SU-DHL-6 (cell line): ENCODE data around the gene GRAMD1B.

Experiments
- H2AFZ ChIP-seq: fragments of 200-600 bp; sonication (generic); 2 replicates; pipeline ENCODE4 v1.6.1; 2014; ENCODE audit warnings: low read depth, mild to moderate bottlenecking, moderate library complexity, mixed read lengths, antibody characterized with exemption, low read length; ENCODE audit not compliant: severe bottlenecking
- H3F3A ChIP-seq: fragments of 200-600 bp; shearing (Covaris generic); 2 replicates; pipeline ENCODE4 v1.6.0; 2016; ENCODE audit warnings: antibody characterized with exemption, mild to moderate bottlenecking; ENCODE audit not compliant: insufficient read depth
- H3K27ac ChIP-seq: fragments of 200-600 bp; sonication (generic); 2 replicates; pipeline ENCODE4 v1.5.1; 2016; ENCODE audit warnings: low read depth, mild to moderate bottlenecking, low read length, moderate library complexity, mixed read lengths
- H3K27me3 ChIP-seq: fragments of 200-600 bp; sonication (generic), shearing (Covaris generic); 2 replicates; pipeline ENCODE4 v1.6.0; 2014; ENCODE audit warnings: mild to moderate bottlenecking, low read length
- H3K36me3 ChIP-seq: fragments of 200-600 bp; sonication (generic); 2 replicates; pipeline ENCODE4 v1.6.1; 2014; ENCODE audit warnings: mild to moderate bottlenecking, low read length, mixed read lengths
- H3K4me2 ChIP-seq: fragments of 300-600, 200-600 bp; shearing (Covaris generic), sonication (generic); 2 replicates; pipeline ENCODE4 v1.6.0; 2014; ENCODE audit warnings: low read length, low read depth, mild to moderate bottlenecking; ENCODE audit not compliant: poor library complexity, severe bottlenecking
- H3K4me3 ChIP-seq: fragments of 200-600 bp; sonication (generic); 2 replicates; pipeline ENCODE4 v1.5.1; 2014; ENCODE audit warnings: antibody characterized with exemption, low read length, mild to moderate bottlenecking, mixed read lengths; ENCODE audit not compliant: insufficient read depth, poor library complexity, severe bottlenecking
- H3K79me2 ChIP-seq: fragments of 200-600 bp; sonication (generic); 2 replicates; pipeline ENCODE4 v1.6.1; 2014; ENCODE audit warnings: mild to moderate bottlenecking, low read length, moderate library complexity; ENCODE audit not compliant: insufficient read depth
- H3K9ac ChIP-seq: fragments of 200-600 bp; sonication (generic); 2 replicates; pipeline ENCODE4 v1.7.0; 2014; ENCODE audit warnings: mild to moderate bottlenecking, low read length
- H3K9me2 ChIP-seq: fragments of 200-600 bp; sonication (generic); replicated peaks from 2 replicates; pipeline ENCODE4 v1.6.1; 2014; ENCODE audit warnings: low read length; ENCODE audit not compliant: insufficient read depth
- H3K9me3 ChIP-seq: fragments of 200-600 bp; sonication (generic); 2 replicates; pipeline ENCODE4 v1.6.1; 2014; ENCODE audit warnings: low read length, mixed read lengths; ENCODE audit not compliant: insufficient read depth
- H4K20me1 ChIP-seq: fragments of 200-600 bp; sonication (generic); 2 replicates; pipeline ENCODE4 v1.6.1; 2014; ENCODE audit warnings: low read depth, mild to moderate bottlenecking, antibody characterized with exemption, low read length, moderate library complexity, mixed read lengths
- EZH2phosphoT487 ChIP-seq: fragments of 200-600 bp; sonication (generic), shearing (Covaris generic); conservative IDR thresholded peaks from 2 replicates; pipeline ENCODE4 v1.6.1; 2018; ENCODE audit warnings: mild to moderate bottlenecking, antibody characterized with exemption, low read length, moderate library complexity, mixed read lengths
- TF ChIP-seq, protein P1 (sequence below): fragments of 200-600 bp; sonication (generic); IDR thresholded peaks from one replicate; pipeline ENCODE4 v1.5.1; 2017; ENCODE audit warnings: antibody characterized with exemption, mild to moderate bottlenecking, low read length, moderate library complexity; ENCODE audit not compliant: insufficient read depth, poor library complexity, severe bottlenecking

Gene GRAMD1B

DNA sequence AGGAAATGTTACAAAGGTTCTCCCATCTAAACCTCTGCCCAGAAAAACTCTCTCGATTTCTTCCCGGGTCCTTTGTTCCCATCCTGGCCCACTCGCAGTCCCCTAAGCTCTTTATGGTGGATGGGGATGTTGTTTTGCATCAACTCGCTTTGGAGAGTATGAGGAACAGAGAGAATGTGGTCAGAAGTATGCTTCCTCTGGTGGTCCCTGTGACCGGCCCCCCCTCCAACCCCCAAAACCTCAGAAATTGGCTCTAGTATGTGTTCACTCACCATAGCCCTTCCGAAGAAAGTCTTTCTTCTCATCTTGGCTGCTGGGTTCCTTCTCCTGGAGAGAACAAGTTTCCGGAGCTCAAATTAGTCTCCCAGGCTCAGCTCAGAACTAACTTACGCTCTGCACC is 54.4 kb downstream of the GRAMD1B start:
- Histone ChIP-seq H3K4me3 (peak overlapping the region; percentile 35), H3K4me2 (peak overlapping the region; percentile 62), H4K20me1 (no peaks in the 10 kb centered on the region), H3K27me3 (no peaks in the 10 kb centered on the region), H3F3A (peaks cover 9% of the 10 kb centered on the region), H3K9ac (0 out of 2 replicates have a peak overlapping the region, but pooled peaks have one; percentile 34), H3K9me3 (no peaks in the 10 kb centered on the region), H3K79me2 (peaks cover 12% of the 10 kb centered on the region; the same call in 1 of the 2 replicates), H3K36me3 (no peaks in the 10 kb centered on the region), H3K27ac (peak overlapping the region; percentile 98), H3K9me2 (no peaks in the 10 kb centered on the region), H2AFZ (no peak overlapping the region)
- TF ChIP-seq, protein P1, sequence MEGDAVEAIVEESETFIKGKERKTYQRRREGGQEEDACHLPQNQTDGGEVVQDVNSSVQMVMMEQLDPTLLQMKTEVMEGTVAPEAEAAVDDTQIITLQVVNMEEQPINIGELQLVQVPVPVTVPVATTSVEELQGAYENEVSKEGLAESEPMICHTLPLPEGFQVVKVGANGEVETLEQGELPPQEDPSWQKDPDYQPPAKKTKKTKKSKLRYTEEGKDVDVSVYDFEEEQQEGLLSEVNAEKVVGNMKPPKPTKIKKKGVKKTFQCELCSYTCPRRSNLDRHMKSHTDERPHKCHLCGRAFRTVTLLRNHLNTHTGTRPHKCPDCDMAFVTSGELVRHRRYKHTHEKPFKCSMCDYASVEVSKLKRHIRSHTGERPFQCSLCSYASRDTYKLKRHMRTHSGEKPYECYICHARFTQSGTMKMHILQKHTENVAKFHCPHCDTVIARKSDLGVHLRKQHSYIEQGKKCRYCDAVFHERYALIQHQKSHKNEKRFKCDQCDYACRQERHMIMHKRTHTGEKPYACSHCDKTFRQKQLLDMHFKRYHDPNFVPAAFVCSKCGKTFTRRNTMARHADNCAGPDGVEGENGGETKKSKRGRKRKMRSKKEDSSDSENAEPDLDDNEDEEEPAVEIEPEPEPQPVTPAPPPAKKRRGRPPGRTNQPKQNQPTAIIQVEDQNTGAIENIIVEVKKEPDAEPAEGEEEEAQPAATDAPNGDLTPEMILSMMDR: no peak
- TF ChIP-seq EZH2phosphoT487: no peak

DNA sequence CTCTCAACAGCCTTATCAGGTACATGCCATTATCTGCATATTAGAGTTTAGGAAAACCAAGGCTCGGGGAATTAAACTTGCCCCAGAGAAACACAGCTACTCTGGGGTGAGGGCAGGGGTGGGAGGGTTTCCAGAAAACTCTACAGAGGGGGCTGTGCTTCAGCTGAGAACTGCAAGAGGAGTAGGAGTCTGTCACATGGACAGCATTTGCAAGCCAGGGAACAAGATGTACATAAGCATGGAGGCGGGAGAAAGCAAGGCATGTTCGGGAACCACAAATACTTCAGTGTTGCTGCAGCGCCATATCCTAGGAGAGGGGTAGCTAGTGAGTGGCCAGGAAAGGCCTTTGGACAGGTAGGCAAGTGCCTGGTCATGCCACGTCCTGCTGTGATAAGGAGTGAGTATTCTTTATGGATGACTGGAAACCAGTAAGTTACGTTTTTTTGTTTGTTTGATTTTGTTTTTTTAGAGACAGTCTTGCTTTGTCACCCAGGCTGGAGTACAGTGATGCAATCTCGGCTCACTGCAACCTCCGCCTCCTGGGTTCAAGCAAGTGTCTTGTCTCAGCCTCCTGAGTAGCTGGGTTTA is 57.2 kb downstream of the GRAMD1B start:
- Histone ChIP-seq H3K9ac (no peak overlapping the region), H3K27ac (no peak overlapping the region), H3K4me3 (no peak overlapping the region), H3K79me2 (peaks cover 12% of the 10 kb centered on the region; the same call in 1 of the 2 replicates), H3K9me3 (no peaks in the 10 kb centered on the region), H3K27me3 (no peaks in the 10 kb centered on the region), H3F3A (no peaks in the 10 kb centered on the region), H4K20me1 (no peaks in the 10 kb centered on the region), H3K9me2 (no peaks in the 10 kb centered on the region), H3K4me2 (no peak overlapping the region), H3K36me3 (no peaks in the 10 kb centered on the region), H2AFZ (no peak overlapping the region)
- TF ChIP-seq, protein P1: no peak
- no peak for TF ChIP-seq EZH2phosphoT487

DNA sequence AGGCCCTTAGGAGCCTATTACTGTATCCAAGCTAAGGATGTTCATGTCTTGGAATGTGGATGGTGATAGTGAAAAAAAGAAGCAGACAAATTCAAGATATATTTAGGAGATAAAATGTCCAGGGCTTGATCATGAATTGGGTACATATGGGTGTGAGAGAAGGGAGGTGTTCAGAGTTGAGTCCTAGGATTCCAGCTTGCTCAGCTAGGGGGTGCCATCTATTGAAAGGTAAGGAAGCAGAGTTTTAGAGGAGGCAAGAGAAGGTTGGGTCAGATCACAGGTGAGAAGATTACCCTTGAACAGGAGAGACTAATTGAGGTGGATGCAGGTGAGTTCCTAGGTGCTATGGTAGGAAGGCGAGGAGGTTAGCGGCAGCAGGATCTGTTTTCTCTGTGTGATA is 60.5 kb downstream of the GRAMD1B start:
- H3F3A ChIP-seq: no peaks in the 10 kb centered on the region
- peaks cover 5% of the 10 kb centered on the region for H3K79me2 ChIP-seq
- H3K27ac ChIP-seq: no peak overlapping the region
- no peaks in the 10 kb centered on the region for H3K9me3 ChIP-seq
- H3K9me2 ChIP-seq: no peaks in the 10 kb centered on the region
- no peak overlapping the region for H3K4me3 ChIP-seq
- TF ChIP-seq EZH2phosphoT487: no peak
- TF ChIP-seq, protein P1: no peak
- H3K4me2 ChIP-seq: no peak overlapping the region
- no peaks in the 10 kb centered on the region for H3K27me3 ChIP-seq
- no peaks in the 10 kb centered on the region for H4K20me1 ChIP-seq
- no peak overlapping the region for H3K9ac ChIP-seq
- no peak overlapping the region for H2AFZ ChIP-seq
- no peaks in the 10 kb centered on the region for H3K36me3 ChIP-seq
